GM18861 (cell line): ENCODE measurements around the gene ZNF107.
"Not testable (repeated sequence)": the region's sequence is repeated elsewhere in the genome, so short reads cannot be mapped to it uniquely, and the experiment has no call there.

Experiments
- ATAC-seq: cut with Tn5 transposase; IDR thresholded peaks from one replicate; pipeline ENCODE4 v1.9.1; 2021; ENCODE audit not compliant: unreplicated experiment

ZNF107 gene

GRCh38 chr7:64642875-64643274 is 23.1 kb upstream of the ZNF107 start:
- no peak for ATAC-seq

- no peak for ATAC-seq
These were observed 22.4 kb upstream of the ZNF107 start for GRCh38 chr7:64643566-64643965.

- ATAC-seq, result no peak
These were observed 14.7 kb upstream of the ZNF107 start for GRCh38 chr7:64651203-64651602.

- ATAC-seq, result no peak
These were observed 14.2 kb upstream of the ZNF107 start for GRCh38 chr7:64651632-64652165.

- no peak for ATAC-seq
These were observed 12.1 kb upstream of the ZNF107 start for GRCh38 chr7:64653721-64654401.

- no peak for ATAC-seq
These were observed 11.0 kb upstream of the ZNF107 start for GRCh38 chr7:64654796-64655548.

GRCh38 chr7:64655811-64656210 is 10.1 kb upstream of the ZNF107 start:
- no peak for ATAC-seq

- ATAC-seq, result no peak
These were observed 9.4 kb upstream of the ZNF107 start for GRCh38 chr7:64656489-64656888.

- ATAC-seq, result not testable (repeated sequence)
These were observed 3.8 kb upstream of the ZNF107 start for GRCh38 chr7:64662091-64662490.

- ATAC-seq, result no peak
These were observed 724 bp downstream of the ZNF107 start for GRCh38 chr7:64666663-64667050.

- no peak for ATAC-seq
These were observed 1.4 kb downstream of the ZNF107 start for GRCh38 chr7:64667311-64667710.

- ATAC-seq, result no peak
These were observed 6.5 kb downstream of the ZNF107 start for GRCh38 chr7:64672414-64672813.

GRCh38 chr7:64685091-64685490 is 19.2 kb downstream of the ZNF107 start:
- no peak for ATAC-seq

- no peak for ATAC-seq
These were observed 19.8 kb downstream of the ZNF107 start for GRCh38 chr7:64685741-64686140.

- no peak for ATAC-seq
These were observed 20.7 kb downstream of the ZNF107 start for GRCh38 chr7:64686493-64687184.

GRCh38 chr7:64687249-64687648 is 21.3 kb downstream of the ZNF107 start:
- no peak for ATAC-seq

GRCh38 chr7:64688988-64689387 is 23.1 kb downstream of the ZNF107 start:
- no peak for ATAC-seq

GRCh38 chr7:64691831-64692230 is 25.9 kb downstream of the ZNF107 start:
- no peak for ATAC-seq

- ATAC-seq, result not testable (repeated sequence)
These were observed 31.9 kb downstream of the ZNF107 start for GRCh38 chr7:64697863-64698262.

- ATAC-seq, result no peak
These were observed 40.8 kb downstream of the ZNF107 start for GRCh38 chr7:64706625-64707292.

GRCh38 chr7:64717896-64718295 is 52.0 kb downstream of the ZNF107 start:
- not testable (repeated sequence) for ATAC-seq
